Measurements from ENCODE around the gene PTOV1. TPM values are rescaled to one million over a fixed set of nuclear protein-coding genes. Genes with fewer than 3 reads are reported as not detected.
A peak's percentile ranks its signal among the peaks of the same experiment; 100 is the strongest.

Gene PTOV1
- total and polyA plus RNA-seq, 10 of the 15 experiments (the other 5 are each of a cell fraction or from before 2014, with no cell fraction given): 3.2 to 83.5 (median 22.3) TPM

DNA sequence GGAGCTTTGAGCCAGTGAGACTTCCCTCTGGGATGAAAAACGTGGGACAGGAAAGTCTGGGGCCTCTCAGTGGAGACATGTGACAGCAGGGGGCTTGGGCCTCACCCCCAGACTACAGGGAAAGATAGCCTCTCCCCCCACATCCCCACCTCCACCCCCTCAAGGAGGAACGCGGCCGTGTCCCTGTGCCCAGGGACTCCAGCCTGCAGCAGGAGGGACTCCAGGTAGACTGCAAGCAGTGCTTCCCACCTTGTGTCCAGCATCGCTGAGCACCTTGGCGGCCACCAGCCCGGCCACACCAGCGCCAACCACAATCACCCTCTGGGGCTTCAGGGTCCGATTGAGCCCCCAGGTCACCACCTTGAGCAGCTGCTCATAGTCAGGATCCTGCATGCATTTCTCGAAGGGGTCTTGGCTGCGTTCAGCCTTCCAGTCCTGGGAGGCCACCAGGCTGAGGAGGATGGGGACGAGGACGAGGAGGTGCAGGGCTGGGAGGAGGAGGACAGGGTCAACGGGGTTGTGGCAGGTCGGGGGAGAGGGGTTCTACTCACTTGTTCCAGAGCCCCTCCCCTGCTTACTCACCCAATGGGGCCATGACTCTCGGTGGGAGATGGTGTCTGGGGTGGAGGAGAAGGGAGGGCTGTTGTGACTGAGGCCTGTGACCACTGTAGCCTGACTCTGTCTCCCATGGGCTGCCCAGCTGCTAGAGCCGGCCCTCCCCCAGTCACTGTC is 44.8 kb downstream of the PTOV1 start (continued):
- TF ChIP-seq MTA3 (IDR thresholded peaks at IDR 0.05; ENCODE audit: borderline replicate concordance, low read length): no peak
- TF ChIP-seq, protein P1, sequence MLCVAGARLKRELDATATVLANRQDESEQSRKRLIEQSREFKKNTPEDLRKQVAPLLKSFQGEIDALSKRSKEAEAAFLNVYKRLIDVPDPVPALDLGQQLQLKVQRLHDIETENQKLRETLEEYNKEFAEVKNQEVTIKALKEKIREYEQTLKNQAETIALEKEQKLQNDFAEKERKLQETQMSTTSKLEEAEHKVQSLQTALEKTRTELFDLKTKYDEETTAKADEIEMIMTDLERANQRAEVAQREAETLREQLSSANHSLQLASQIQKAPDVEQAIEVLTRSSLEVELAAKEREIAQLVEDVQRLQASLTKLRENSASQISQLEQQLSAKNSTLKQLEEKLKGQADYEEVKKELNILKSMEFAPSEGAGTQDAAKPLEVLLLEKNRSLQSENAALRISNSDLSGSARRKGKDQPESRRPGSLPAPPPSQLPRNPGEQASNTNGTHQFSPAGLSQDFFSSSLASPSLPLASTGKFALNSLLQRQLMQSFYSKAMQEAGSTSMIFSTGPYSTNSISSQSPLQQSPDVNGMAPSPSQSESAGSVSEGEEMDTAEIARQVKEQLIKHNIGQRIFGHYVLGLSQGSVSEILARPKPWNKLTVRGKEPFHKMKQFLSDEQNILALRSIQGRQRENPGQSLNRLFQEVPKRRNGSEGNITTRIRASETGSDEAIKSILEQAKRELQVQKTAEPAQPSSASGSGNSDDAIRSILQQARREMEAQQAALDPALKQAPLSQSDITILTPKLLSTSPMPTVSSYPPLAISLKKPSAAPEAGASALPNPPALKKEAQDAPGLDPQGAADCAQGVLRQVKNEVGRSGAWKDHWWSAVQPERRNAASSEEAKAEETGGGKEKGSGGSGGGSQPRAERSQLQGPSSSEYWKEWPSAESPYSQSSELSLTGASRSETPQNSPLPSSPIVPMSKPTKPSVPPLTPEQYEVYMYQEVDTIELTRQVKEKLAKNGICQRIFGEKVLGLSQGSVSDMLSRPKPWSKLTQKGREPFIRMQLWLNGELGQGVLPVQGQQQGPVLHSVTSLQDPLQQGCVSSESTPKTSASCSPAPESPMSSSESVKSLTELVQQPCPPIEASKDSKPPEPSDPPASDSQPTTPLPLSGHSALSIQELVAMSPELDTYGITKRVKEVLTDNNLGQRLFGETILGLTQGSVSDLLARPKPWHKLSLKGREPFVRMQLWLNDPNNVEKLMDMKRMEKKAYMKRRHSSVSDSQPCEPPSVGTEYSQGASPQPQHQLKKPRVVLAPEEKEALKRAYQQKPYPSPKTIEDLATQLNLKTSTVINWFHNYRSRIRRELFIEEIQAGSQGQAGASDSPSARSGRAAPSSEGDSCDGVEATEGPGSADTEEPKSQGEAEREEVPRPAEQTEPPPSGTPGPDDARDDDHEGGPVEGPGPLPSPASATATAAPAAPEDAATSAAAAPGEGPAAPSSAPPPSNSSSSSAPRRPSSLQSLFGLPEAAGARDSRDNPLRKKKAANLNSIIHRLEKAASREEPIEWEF (IDR thresholded peaks at IDR 0.05; ENCODE audit: insufficient replicate concordance, low read depth, low read length): no peak
- TF ChIP-seq, protein P2, sequence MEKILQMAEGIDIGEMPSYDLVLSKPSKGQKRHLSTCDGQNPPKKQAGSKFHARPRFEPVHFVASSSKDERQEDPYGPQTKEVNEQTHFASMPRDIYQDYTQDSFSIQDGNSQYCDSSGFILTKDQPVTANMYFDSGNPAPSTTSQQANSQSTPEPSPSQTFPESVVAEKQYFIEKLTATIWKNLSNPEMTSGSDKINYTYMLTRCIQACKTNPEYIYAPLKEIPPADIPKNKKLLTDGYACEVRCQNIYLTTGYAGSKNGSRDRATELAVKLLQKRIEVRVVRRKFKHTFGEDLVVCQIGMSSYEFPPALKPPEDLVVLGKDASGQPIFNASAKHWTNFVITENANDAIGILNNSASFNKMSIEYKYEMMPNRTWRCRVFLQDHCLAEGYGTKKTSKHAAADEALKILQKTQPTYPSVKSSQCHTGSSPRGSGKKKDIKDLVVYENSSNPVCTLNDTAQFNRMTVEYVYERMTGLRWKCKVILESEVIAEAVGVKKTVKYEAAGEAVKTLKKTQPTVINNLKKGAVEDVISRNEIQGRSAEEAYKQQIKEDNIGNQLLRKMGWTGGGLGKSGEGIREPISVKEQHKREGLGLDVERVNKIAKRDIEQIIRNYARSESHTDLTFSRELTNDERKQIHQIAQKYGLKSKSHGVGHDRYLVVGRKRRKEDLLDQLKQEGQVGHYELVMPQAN (conservative IDR thresholded peaks at IDR 0.05): no peak; the same call in 1 of the 2 replicates
- TF ChIP-seq, protein P3, sequence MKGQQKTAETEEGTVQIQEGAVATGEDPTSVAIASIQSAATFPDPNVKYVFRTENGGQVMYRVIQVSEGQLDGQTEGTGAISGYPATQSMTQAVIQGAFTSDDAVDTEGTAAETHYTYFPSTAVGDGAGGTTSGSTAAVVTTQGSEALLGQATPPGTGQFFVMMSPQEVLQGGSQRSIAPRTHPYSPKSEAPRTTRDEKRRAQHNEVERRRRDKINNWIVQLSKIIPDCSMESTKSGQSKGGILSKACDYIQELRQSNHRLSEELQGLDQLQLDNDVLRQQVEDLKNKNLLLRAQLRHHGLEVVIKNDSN (IDR thresholded peaks at IDR 0.05; ENCODE audit: borderline replicate concordance, extremely low read length, insufficient read depth, low read depth, low read length): no peak
- TF ChIP-seq ZNF217 (IDR thresholded peaks at IDR 0.05): no peak
- TF ChIP-seq, protein P4, sequence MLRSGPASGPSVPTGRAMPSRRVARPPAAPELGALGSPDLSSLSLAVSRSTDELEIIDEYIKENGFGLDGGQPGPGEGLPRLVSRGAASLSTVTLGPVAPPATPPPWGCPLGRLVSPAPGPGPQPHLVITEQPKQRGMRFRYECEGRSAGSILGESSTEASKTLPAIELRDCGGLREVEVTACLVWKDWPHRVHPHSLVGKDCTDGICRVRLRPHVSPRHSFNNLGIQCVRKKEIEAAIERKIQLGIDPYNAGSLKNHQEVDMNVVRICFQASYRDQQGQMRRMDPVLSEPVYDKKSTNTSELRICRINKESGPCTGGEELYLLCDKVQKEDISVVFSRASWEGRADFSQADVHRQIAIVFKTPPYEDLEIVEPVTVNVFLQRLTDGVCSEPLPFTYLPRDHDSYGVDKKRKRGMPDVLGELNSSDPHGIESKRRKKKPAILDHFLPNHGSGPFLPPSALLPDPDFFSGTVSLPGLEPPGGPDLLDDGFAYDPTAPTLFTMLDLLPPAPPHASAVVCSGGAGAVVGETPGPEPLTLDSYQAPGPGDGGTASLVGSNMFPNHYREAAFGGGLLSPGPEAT (IDR thresholded peaks at IDR 0.05; ENCODE audit: low read depth): peak; percentile 37; the same call in 1 of the 2 replicates
- no peak for TF ChIP-seq SMAD1 (IDR thresholded peaks at IDR 0.05; ENCODE audit: low read depth, partially characterized antibody)
- TF ChIP-seq, protein P5, sequence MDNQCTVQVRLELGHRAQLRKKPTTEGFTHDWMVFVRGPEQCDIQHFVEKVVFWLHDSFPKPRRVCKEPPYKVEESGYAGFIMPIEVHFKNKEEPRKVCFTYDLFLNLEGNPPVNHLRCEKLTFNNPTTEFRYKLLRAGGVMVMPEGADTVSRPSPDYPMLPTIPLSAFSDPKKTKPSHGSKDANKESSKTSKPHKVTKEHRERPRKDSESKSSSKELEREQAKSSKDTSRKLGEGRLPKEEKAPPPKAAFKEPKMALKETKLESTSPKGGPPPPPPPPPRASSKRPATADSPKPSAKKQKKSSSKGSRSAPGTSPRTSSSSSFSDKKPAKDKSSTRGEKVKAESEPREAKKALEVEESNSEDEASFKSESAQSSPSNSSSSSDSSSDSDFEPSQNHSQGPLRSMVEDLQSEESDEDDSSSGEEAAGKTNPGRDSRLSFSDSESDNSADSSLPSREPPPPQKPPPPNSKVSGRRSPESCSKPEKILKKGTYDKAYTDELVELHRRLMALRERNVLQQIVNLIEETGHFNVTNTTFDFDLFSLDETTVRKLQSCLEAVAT (IDR thresholded peaks at IDR 0.05): no peak
- no peak for TF ChIP-seq JUND (IDR thresholded peaks at IDR 0.05; ENCODE audit: low read depth, low read length)
- no peak for TF ChIP-seq RB1 (IDR thresholded peaks at IDR 0.05; ENCODE audit: borderline replicate concordance)
- no peak for TF ChIP-seq RAD21 (IDR thresholded peaks at IDR 0.05; ENCODE audit: insufficient read depth, low read depth, low read length)
- TF ChIP-seq BACH1 (IDR thresholded peaks at IDR 0.05; ENCODE audit: borderline replicate concordance): 0 out of 2 replicates have a peak, but pooled peaks have one; percentile 35
- TF ChIP-seq NFYA (IDR thresholded peaks at IDR 0.05; ENCODE audit: borderline replicate concordance, low read depth, low read length): no peak
- TF ChIP-seq WRNIP1 (IDR thresholded peaks at IDR 0.05; ENCODE audit: borderline replicate concordance, low read depth, low read length): no peak
- TF ChIP-seq BMI1 (IDR thresholded peaks at IDR 0.05; ENCODE audit: borderline replicate concordance): no peak
- no peak for TF ChIP-seq FOXM1 (IDR thresholded peaks at IDR 0.05; ENCODE audit: low read depth, low read length)
- 0 out of 2 replicates have a peak, but pooled peaks have one; percentile 9 for TF ChIP-seq IRF4 (IDR thresholded peaks at IDR 0.05; ENCODE audit: low read depth, low read length)

All from GM12878 (cell line).